GM23248 (cell line): ENCODE measurements around the gene LGALS3BP.

Experiments used
- EZH2 ChIP-seq: fragments of 200-600 bp; sonication (generic); IDR thresholded peaks from 2 replicates; pipeline ENCODE4 v1.6.1; 2018; ENCODE audit warnings: antibody characterized with exemption, mild to moderate bottlenecking; ENCODE audit not compliant: insufficient read depth, poor library complexity, severe bottlenecking
- EZH2phosphoT487 ChIP-seq: fragments of 200-600 bp; sonication (generic); IDR thresholded peaks from 2 replicates; pipeline ENCODE4 v1.6.1; 2018; ENCODE audit warnings: antibody characterized with exemption, moderate library complexity, mild to moderate bottlenecking, low read depth; ENCODE audit not compliant: insufficient read depth

- TF ChIP-seq EZH2phosphoT487 (no peak), EZH2 (no peak)
Measured at GRCh38 chr17:78939615-78940014, 40.1 kb downstream of the LGALS3BP start.
